ENCODE data around the gene DUSP22.

- no peak for TF ChIP-seq RFX5 (IDR thresholded peaks at IDR 0.05; ENCODE audit: low read length)
- TF ChIP-seq CTCF (IDR thresholded peaks at IDR 0.05), result no peak
- TF ChIP-seq POLR2AphosphoS5 (IDR thresholded peaks at IDR 0.05; ENCODE audit: low read depth, low read length), result no peak
Observed at GRCh38 chr6:350371-350770, 58.1 kb downstream of the DUSP22 start.
